KOPT-K1 (cell line): ENCODE data around the gene SNX17.
"Not testable (repeated sequence)": the region's sequence is repeated elsewhere in the genome, so short reads cannot be mapped to it uniquely, and the experiment has no call there.

ENCODE experiments used
- H3K27ac ChIP-seq: fragments of 200-600 bp; sonication (generic); 2 replicates; pipeline ENCODE4 v1.5.1; 2016; ENCODE audit warnings: antibody characterized with exemption, mild to moderate bottlenecking, low read depth, low read length; ENCODE audit not compliant: poor library complexity, severe bottlenecking
- H3K36me3 ChIP-seq: fragments of 200-600 bp; sonication (generic); 2 replicates; pipeline ENCODE4 v1.5.1; 2017; ENCODE audit warnings: antibody characterized with exemption, mild to moderate bottlenecking, low read length, moderate library complexity; ENCODE audit not compliant: insufficient read depth
- H3K9me3 ChIP-seq: fragments of 200-600 bp; sonication (generic); 2 replicates; pipeline ENCODE4 v1.5.1; 2017; ENCODE audit warnings: antibody characterized with exemption, low read length, mild to moderate bottlenecking; ENCODE audit not compliant: insufficient read depth, poor library complexity, severe bottlenecking

Gene SNX17

GRCh38 chr2:27409321-27410073 is 39.1 kb downstream of the SNX17 start, which contains the start of gene PPM1G:
Gene PPM1G, minus strand, starts transcription at chr2:27409591. Its CDS starts 169 bp downstream, at chr2:27409422.
- Histone ChIP-seq H3K27ac (peak within 1 kb of the TSS; percentile 83), H3K36me3 (peaks cover 29% of the 10 kb centered on the region), H3K9me3 (no peaks in the 10 kb centered on the region)

GRCh38 chr2:27412419-27413152 is 42.2 kb downstream of the SNX17 start:
- H3K27ac ChIP-seq: no peak overlapping the region
- H3K36me3 ChIP-seq: peaks cover 2% of the 10 kb centered on the region; the same call in 1 of the 2 replicates
- no peaks in the 10 kb centered on the region for H3K9me3 ChIP-seq

- no peak overlapping the region for H3K27ac ChIP-seq
- no peaks in the 10 kb centered on the region for H3K9me3 ChIP-seq
- H3K36me3 ChIP-seq: no peaks in the 10 kb centered on the region
Observed at GRCh38 chr2:27416151-27416550, 45.7 kb downstream of the SNX17 start.

- Histone ChIP-seq H3K27ac (no peak overlapping the region), H3K36me3 (no peaks in the 10 kb centered on the region), H3K9me3 (no peaks in the 10 kb centered on the region)
Observed at GRCh38 chr2:27420996-27421395, 50.6 kb downstream of the SNX17 start.

GRCh38 chr2:27421660-27422250 is 51.3 kb downstream of the SNX17 start:
- no peaks in the 10 kb centered on the region for H3K9me3 ChIP-seq
- no peak overlapping the region for H3K27ac ChIP-seq
- no peaks in the 10 kb centered on the region for H3K36me3 ChIP-seq

GRCh38 chr2:27422958-27423357 is 52.5 kb downstream of the SNX17 start:
- Histone ChIP-seq H3K9me3 (no peaks in the 10 kb centered on the region), H3K36me3 (no peaks in the 10 kb centered on the region), H3K27ac (no peak overlapping the region)

GRCh38 chr2:27425039-27425438 is 54.6 kb downstream of the SNX17 start:
- H3K27ac ChIP-seq, H3K9me3 ChIP-seq, H3K36me3 ChIP-seq: not testable (repeated sequence)
